Erythroblast (primary cell): ENCODE measurements around the gene GOLGA2.

ENCODE experiments used
- GATA1 ChIP-seq: IDR thresholded peaks from 2 replicates; pipeline ENCODE4 v1.6.1; 2011; ENCODE audit warnings: low read depth, mild to moderate bottlenecking, control low read depth, low read length, moderate library complexity
- POLR2A ChIP-seq: IDR thresholded peaks from 2 replicates; pipeline ENCODE4 v1.6.1; 2011; ENCODE audit warnings: mild to moderate bottlenecking, low read length

- no peak for TF ChIP-seq POLR2A
- TF ChIP-seq GATA1, result no peak
Measured at GRCh38 chr9:128292009-128292408, 16.2 kb upstream of the GOLGA2 start.
